PC-9 (cell line): ENCODE data around the gene IQSEC1.

Source experiments
- EZH2 ChIP-seq: fragments of 200-600 bp; sonication (generic); IDR thresholded peaks from 2 replicates; pipeline ENCODE4 v1.8.0; 2017; ENCODE audit warnings: antibody characterized with exemption, low read depth
- TF ChIP-seq, protein P1 (sequence below): fragments of 200-600 bp; sonication (generic); conservative IDR thresholded peaks from 2 replicates; pipeline ENCODE4 v1.6.1; 2017; ENCODE audit warnings: mixed run types, antibody characterized with exemption, mild to moderate bottlenecking, moderate library complexity

DNA sequence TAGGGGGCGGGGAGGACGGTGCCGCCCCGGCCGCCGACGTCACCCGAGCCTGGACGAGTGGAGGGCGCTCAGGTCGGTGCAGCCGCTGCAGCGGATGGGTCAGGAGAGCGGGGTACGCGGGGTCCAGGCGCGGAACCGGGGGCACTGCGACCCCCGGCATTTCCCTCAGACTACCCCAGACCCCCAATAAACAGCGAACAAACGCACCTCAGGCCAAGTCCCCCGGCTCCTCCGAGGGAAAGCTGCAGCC is 78.9 kb downstream of the IQSEC1 start:
- no peak for TF ChIP-seq EZH2
- TF ChIP-seq, protein P1, sequence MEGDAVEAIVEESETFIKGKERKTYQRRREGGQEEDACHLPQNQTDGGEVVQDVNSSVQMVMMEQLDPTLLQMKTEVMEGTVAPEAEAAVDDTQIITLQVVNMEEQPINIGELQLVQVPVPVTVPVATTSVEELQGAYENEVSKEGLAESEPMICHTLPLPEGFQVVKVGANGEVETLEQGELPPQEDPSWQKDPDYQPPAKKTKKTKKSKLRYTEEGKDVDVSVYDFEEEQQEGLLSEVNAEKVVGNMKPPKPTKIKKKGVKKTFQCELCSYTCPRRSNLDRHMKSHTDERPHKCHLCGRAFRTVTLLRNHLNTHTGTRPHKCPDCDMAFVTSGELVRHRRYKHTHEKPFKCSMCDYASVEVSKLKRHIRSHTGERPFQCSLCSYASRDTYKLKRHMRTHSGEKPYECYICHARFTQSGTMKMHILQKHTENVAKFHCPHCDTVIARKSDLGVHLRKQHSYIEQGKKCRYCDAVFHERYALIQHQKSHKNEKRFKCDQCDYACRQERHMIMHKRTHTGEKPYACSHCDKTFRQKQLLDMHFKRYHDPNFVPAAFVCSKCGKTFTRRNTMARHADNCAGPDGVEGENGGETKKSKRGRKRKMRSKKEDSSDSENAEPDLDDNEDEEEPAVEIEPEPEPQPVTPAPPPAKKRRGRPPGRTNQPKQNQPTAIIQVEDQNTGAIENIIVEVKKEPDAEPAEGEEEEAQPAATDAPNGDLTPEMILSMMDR, result no peak
